HEK293 (cell line): ENCODE measurements around the gene ZFAND3.

Experiments used
- CTCF ChIA-PET: fragments of 350-600 bp; formaldehyde crosslinking; extraction: SDS; loops from one replicate; lab custom pipeline; 2021; ENCODE audit warnings: antibody characterized with exemption; lab: Yijun Ruan, JAX
- POLR2A ChIA-PET: fragments of 300-600 bp; formaldehyde crosslinking; extraction: SDS; loops from one replicate; lab custom pipeline; 2020; ENCODE audit warnings: antibody characterized with exemption, inconsistent platforms; lab: Yijun Ruan, JAX
- H3K27ac ChIP-seq: fragments of 200-500 bp; sonication (Bioruptor generic); 2 replicates; pipeline ENCODE4 v1.5.1; 2014; ENCODE audit warnings: low read depth, low read length, control low read depth, inconsistent platforms; ENCODE audit errors: extremely low read depth
- H3K36me3 ChIP-seq, 2 experiments: fragments of 200-500 bp in 1 of 2; sonication (Bioruptor generic) in 1 of 2; 1 replicate in 1 of 2; 2 replicates in 1 of 2; pipeline ENCODE4 v1.5.1; 2014 to 2017; ENCODE audit warnings: inconsistent platforms in 2 of 2, low read length in 2 of 2; ENCODE audit not compliant: control insufficient read depth in 2 of 2, insufficient read depth in 1 of 2
- H3K4me1 ChIP-seq: fragments of 200-500 bp; sonication (Bioruptor generic); 2 replicates; pipeline ENCODE4 v1.5.1; 2014; ENCODE audit warnings: mild to moderate bottlenecking, low read length, inconsistent platforms; ENCODE audit not compliant: control insufficient read depth, insufficient read depth
- H3K4me3 ChIP-seq: 2 replicates; pipeline ENCODE4 v1.5.1; 2011; ENCODE audit warnings: low read depth, mild to moderate bottlenecking, control low read depth, low read length, moderate library complexity
- H3K9me3 ChIP-seq: fragments of 200-500 bp; sonication (Bioruptor generic); 2 replicates; pipeline ENCODE4 v1.5.1; 2014; ENCODE audit warnings: low read depth, low read length, inconsistent platforms; ENCODE audit not compliant: control insufficient read depth, insufficient read depth
- KLF10 ChIP-seq: fragments of 450-650 bp; IDR thresholded peaks from 2 replicates; pipeline ENCODE4 v1.5.1; 2018; ENCODE audit warnings: missing biosample characterization, mild to moderate bottlenecking, missing genetic modification characterization
- KLF9 ChIP-seq: fragments of 450-650 bp; formaldehyde crosslinking; IDR thresholded peaks from 2 replicates; pipeline ENCODE4 v1.5.1; 2016; ENCODE audit warnings: missing biosample characterization, missing genetic modification characterization, low read depth
- MEIS1 ChIP-seq: sonication (generic); formaldehyde crosslinking; IDR thresholded peaks from 2 replicates; pipeline ENCODE4 v1.8.1; 2022; ENCODE audit warnings: missing genetic modification reagents, mild to moderate bottlenecking, borderline replicate concordance
- OSR2 ChIP-seq: fragments of 450-650 bp; formaldehyde crosslinking; IDR thresholded peaks from 2 replicates; pipeline ENCODE4 v1.5.1; 2016; ENCODE audit warnings: missing biosample characterization, missing genetic modification characterization
- SALL2 ChIP-seq: fragments of 450-650 bp; formaldehyde crosslinking; IDR thresholded peaks from 2 replicates; pipeline ENCODE4 v1.5.0; 2017; ENCODE audit warnings: missing biosample characterization, mild to moderate bottlenecking, missing genetic modification characterization, borderline replicate concordance
- SCRT2 ChIP-seq: fragments of 450-650 bp; formaldehyde crosslinking; IDR thresholded peaks from 2 replicates; pipeline ENCODE4 v1.5.1; 2016; ENCODE audit warnings: missing biosample characterization, missing genetic modification characterization
- SP2 ChIP-seq: fragments of 450-650 bp; formaldehyde crosslinking; IDR thresholded peaks from 2 replicates; pipeline ENCODE4 v1.5.1; 2016; ENCODE audit warnings: missing biosample characterization, missing genetic modification characterization
- TRIM28 ChIP-seq: IDR thresholded peaks from 2 replicates; pipeline ENCODE4 v1.6.1; 2011; ENCODE audit warnings: low read length, control low read depth, borderline replicate concordance
- ZBTB20 ChIP-seq: fragments of 450-650 bp; formaldehyde crosslinking; IDR thresholded peaks from 2 replicates; pipeline ENCODE4 v1.5.1; 2016; ENCODE audit warnings: missing biosample characterization, missing genetic modification characterization
- ZBTB7A ChIP-seq: fragments of 450-650 bp; formaldehyde crosslinking; IDR thresholded peaks from 2 replicates; pipeline ENCODE4 v1.5.1; 2016; ENCODE audit warnings: low read depth, missing biosample characterization, missing genetic modification characterization
- ZFP3 ChIP-seq: fragments of 450-650 bp; formaldehyde crosslinking; IDR thresholded peaks from 2 replicates; pipeline ENCODE4 v1.5.1; 2016; ENCODE audit warnings: low read depth, missing biosample characterization, missing genetic modification characterization
- ZNF174 ChIP-seq: fragments of 450-650 bp; formaldehyde crosslinking; IDR thresholded peaks from 2 replicates; pipeline ENCODE4 v1.5.0; 2017; ENCODE audit warnings: missing biosample characterization, mild to moderate bottlenecking, missing genetic modification characterization
- ZNF175 ChIP-seq: fragments of 450-650 bp; formaldehyde crosslinking; IDR thresholded peaks from 2 replicates; pipeline ENCODE4 v1.5.1; 2016; ENCODE audit warnings: missing biosample characterization, missing genetic modification characterization
- ZNF19 ChIP-seq: fragments of 450-650 bp; formaldehyde crosslinking; IDR thresholded peaks from 2 replicates; pipeline ENCODE4; 2016; ENCODE audit warnings: missing biosample characterization, missing genetic modification characterization, low read depth
- ZNF23 ChIP-seq: fragments of 450-650 bp; formaldehyde crosslinking; IDR thresholded peaks from 2 replicates; pipeline ENCODE4 v1.5.1; 2016; ENCODE audit warnings: missing biosample characterization, missing genetic modification characterization, borderline replicate concordance
- ZNF239 ChIP-seq: fragments of 450-650 bp; formaldehyde crosslinking; IDR thresholded peaks from 2 replicates; pipeline ENCODE4 v1.5.1; 2016; ENCODE audit warnings: missing biosample characterization, missing genetic modification characterization
- ZNF398 ChIP-seq: fragments of 450-650 bp; formaldehyde crosslinking; IDR thresholded peaks from 2 replicates; pipeline ENCODE4 v1.5.1; 2017; ENCODE audit warnings: missing biosample characterization, missing genetic modification characterization
- ZNF416 ChIP-seq: fragments of 450-650 bp; formaldehyde crosslinking; IDR thresholded peaks from 2 replicates; pipeline ENCODE4 v1.5.1; 2016; ENCODE audit warnings: missing biosample characterization, missing genetic modification characterization
- ZNF426 ChIP-seq: fragments of 450-650 bp; formaldehyde crosslinking; IDR thresholded peaks from 2 replicates; pipeline ENCODE4 v1.5.1; 2017; ENCODE audit warnings: missing biosample characterization, missing genetic modification characterization, mild to moderate bottlenecking, inconsistent platforms, moderate library complexity
- ZNF560 ChIP-seq: fragments of 450-650 bp; formaldehyde crosslinking; IDR thresholded peaks from 2 replicates; pipeline ENCODE4 v1.5.1; 2017; ENCODE audit warnings: missing biosample characterization, missing genetic modification characterization, borderline replicate concordance
- ZNF610 ChIP-seq: fragments of 450-650 bp; formaldehyde crosslinking; IDR thresholded peaks from 2 replicates; pipeline ENCODE4 v1.5.1; 2016; ENCODE audit warnings: missing biosample characterization, missing genetic modification characterization, borderline replicate concordance
- ZNF660 ChIP-seq: fragments of 450-650 bp; IDR thresholded peaks from 2 replicates; pipeline ENCODE4 v1.5.1; 2018; ENCODE audit warnings: missing biosample characterization, mild to moderate bottlenecking, missing genetic modification characterization
- ZNF670 ChIP-seq: fragments of 450-650 bp; formaldehyde crosslinking; IDR thresholded peaks from 2 replicates; pipeline ENCODE4 v1.5.1; 2016; ENCODE audit warnings: missing biosample characterization, missing genetic modification characterization, low read depth
- ZNF701 ChIP-seq: fragments of 450-650 bp; formaldehyde crosslinking; IDR thresholded peaks from 2 replicates; pipeline ENCODE4 v1.5.1; 2016; ENCODE audit warnings: missing biosample characterization, missing genetic modification characterization
- ZNF747 ChIP-seq: fragments of 450-650 bp; formaldehyde crosslinking; IDR thresholded peaks from 2 replicates; pipeline ENCODE4 v1.5.1; 2016; ENCODE audit warnings: missing biosample characterization, missing genetic modification characterization
- ZNF830 ChIP-seq: fragments of 450-650 bp; IDR thresholded peaks from 2 replicates; pipeline ENCODE4 v1.5.0; 2018; ENCODE audit warnings: missing biosample characterization, missing genetic modification characterization, low read depth, mild to moderate bottlenecking, moderate library complexity
- ZSCAN16 ChIP-seq: fragments of 450-650 bp; formaldehyde crosslinking; IDR thresholded peaks from 2 replicates; pipeline ENCODE4 v1.5.1; 2016; ENCODE audit warnings: missing biosample characterization, missing genetic modification characterization
- ZSCAN4 ChIP-seq: fragments of 450-650 bp; formaldehyde crosslinking; IDR thresholded peaks from 2 replicates; pipeline ENCODE4 v1.5.1; 2017; ENCODE audit warnings: missing biosample characterization, missing genetic modification characterization

Gene ZFAND3

GRCh38 chr6:38182426-38182825, 362.9 kb downstream of the ZFAND3 start:
- H3K36me3 ChIP-seq: no peaks in the 10 kb centered on the region
- H3K4me1 ChIP-seq: peaks cover 3% of the 10 kb centered on the region; the same call in 1 of the 2 replicates
- TF ChIP-seq ZBTB20 (no peak), ZNF830 (no peak), ZNF23 (tag by site-specific recombination) (no peak), MEIS1 (CRISPR knock-in tag) (no peak), ZNF670 (tag by site-specific recombination) (no peak), ZNF747 (tag by site-specific recombination) (no peak), SCRT2 (no peak), ZSCAN4 (tag by site-specific recombination) (no peak), KLF10 (tag by site-specific recombination) (no peak), ZNF701 (tag by site-specific recombination) (no peak), ZNF416 (tag by site-specific recombination) (no peak), KLF9 (no peak)
- TF ChIP-seq, all 188 proteins: peak for 0
- Histone ChIP-seq H3K27ac (no peak overlapping the region), H3K9me3 (no peaks in the 10 kb centered on the region), H3K4me3 (no peak overlapping the region)
- CTCF ChIA-PET: no interaction called here
- POLR2A ChIA-PET: interaction anchor here (0.6 kb wide), 1 partner anchor 283 kb away, joined by 4 read pairs; no protein-coding TSS in a partner anchor

- H3K27ac ChIP-seq: no peak overlapping the region
- no peaks in the 10 kb centered on the region for H3K36me3 ChIP-seq
- no peak for TF ChIP-seq ZNF175 (tag by site-specific recombination)
- no peak for TF ChIP-seq ZNF560 (tag by site-specific recombination)
- TF ChIP-seq, all 188 proteins: peak for 0
- ChIA-PET POLR2A (no interaction called here), CTCF (no interaction called here)
- H3K4me3 ChIP-seq: no peak overlapping the region
- H3K4me1 ChIP-seq: no peaks in the 10 kb centered on the region
- H3K9me3 ChIP-seq: no peaks in the 10 kb centered on the region
These were observed 364.5 kb downstream of the ZFAND3 start for GRCh38 chr6:38183856-38184584.

GRCh38 chr6:38184585-38185080, 365.1 kb downstream of the ZFAND3 start:
- no peaks in the 10 kb centered on the region for H3K36me3 ChIP-seq
- ChIA-PET CTCF (no interaction called here), POLR2A (no interaction called here)
- H3K4me1 ChIP-seq: no peaks in the 10 kb centered on the region
- no peak overlapping the region for H3K4me3 ChIP-seq
- no peak for TF ChIP-seq ZNF610 (tag by site-specific recombination)
- TF ChIP-seq ZNF19 (tag by site-specific recombination): no peak
- no peak for TF ChIP-seq ZFP3 (tag by site-specific recombination)
- no peaks in the 10 kb centered on the region for H3K9me3 ChIP-seq
- H3K27ac ChIP-seq: no peak overlapping the region

DNA sequence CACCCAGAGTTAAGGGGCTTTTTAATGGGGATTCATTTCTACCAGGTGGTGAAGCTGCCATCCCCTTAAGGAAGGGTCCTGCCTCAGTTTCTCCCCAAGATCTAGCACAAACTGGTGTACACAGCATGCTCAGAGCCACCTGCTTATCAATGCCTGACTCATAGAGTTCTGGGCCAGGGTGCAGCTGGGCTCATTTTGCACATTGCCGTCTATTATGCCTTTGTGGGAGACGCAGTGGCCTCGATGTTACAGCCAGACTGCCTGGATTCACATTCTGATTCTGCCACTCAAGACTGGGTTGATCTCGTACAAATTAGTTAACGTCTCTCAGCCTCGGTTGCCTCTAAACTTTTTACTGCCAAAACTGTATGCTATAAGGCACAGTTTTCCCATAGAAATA, 365.7 kb downstream of the ZFAND3 start:
- ChIA-PET CTCF (no interaction called here), POLR2A (no interaction called here)
- H3K36me3 ChIP-seq: no peaks in the 10 kb centered on the region
- H3K4me3 ChIP-seq: no peak overlapping the region
- H3K4me1 ChIP-seq: no peaks in the 10 kb centered on the region
- no peak overlapping the region for H3K27ac ChIP-seq
- H3K9me3 ChIP-seq: no peaks in the 10 kb centered on the region
- no peak for TF ChIP-seq ZNF239
- TF ChIP-seq ZNF398 (tag by site-specific recombination): no peak
- TF ChIP-seq ZNF426 (tag by site-specific recombination): no peak
- no peak for TF ChIP-seq OSR2
- no peak for TF ChIP-seq TRIM28
- TF ChIP-seq SALL2 (tag by site-specific recombination): no peak
- no peak for TF ChIP-seq ZNF174 (tag by site-specific recombination)
- no peak for TF ChIP-seq ZNF660 (tag by site-specific recombination)
- no peak for TF ChIP-seq ZSCAN16 (tag by site-specific recombination)
- TF ChIP-seq SP2 (tag by site-specific recombination): no peak
- TF ChIP-seq ZBTB7A (tag by site-specific recombination): no peak
